ENCODE measurements around the gene EPHX1.
"Not testable (repeated sequence)": the region's sequence is repeated elsewhere in the genome, so short reads cannot be mapped to it uniquely, and the experiment has no call there.

Gene EPHX1

DNA sequence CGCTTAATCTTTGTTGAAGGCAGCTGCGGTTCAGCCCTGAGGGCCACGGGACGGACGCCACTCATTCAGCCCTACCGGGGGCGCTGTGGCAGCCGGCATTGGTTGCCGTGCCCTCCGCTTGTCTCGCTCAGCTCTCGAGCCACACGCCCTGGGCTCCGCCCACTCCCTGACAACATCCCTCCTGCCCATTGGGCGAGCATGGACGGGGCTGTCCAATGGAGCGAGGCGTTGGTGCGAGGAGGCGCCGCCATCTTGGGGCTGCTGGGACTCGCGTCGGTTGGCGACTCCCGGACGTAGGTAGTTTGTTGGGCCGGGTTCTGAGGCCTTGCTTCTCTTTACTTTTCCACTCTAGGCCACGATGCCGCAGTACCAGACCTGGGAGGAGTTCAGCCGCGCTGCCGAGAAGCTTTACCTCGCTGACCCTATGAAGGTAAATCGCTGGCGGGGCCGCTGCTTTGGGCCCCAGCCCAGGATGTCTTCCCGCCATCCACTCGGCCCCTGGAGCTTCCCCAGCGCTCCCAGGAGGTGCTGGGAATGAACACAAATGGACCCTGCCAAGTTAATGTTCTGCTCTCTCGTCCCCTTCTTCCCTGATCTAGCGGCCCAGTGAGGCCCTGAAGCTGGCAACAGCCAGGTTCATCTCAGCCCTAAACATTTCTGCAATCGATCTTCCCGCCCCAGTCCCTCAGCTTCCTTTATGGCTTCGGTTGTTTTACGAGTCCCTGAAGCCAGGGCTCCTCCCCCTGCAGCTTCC, 32.2 kb upstream of the EPHX1 start, which contains the start of gene SRP9:
Gene SRP9 (plus strand): TSS at position 244 of the 754 bp plus-strand sequence. CDS start 115 bp downstream, at position 359.
- DNase-seq, result peak; percentile 95 to 98

DNA sequence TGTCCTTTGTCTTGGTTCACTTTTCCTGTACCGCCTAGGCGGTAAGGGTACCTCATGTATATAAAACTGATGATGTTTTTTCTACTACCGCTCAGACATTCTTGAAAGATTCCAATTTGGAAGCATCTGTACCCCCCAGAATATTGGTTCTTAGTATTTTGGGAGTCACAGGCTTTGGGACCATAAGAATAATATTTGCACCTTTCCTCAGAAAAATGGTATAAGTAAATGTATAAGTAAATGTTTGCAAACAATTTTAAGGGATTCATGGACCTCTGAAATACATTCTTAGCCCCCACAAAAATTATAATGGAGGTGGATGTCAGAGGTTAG, 31.6 kb upstream of the EPHX1 start:
- DNase-seq, result no peak

DNA sequence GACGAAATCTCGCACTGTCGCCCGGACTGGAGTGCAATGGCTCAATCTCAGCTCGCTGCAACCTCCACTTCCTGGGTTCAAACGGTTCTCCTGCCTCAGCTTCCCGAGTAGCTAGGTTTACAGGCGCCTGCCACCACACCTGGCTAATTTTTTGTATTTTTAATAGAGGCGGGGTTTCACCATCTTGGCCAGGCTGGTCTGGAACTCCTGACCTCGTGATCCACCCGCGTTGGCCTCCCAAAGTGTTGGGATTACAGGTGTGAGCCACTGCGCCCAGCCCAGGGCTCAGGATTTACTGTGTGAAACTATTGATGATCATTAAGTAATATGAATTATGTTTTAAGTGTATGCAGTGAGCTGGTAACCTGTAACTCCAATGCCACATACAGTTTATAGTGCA, 30.8 kb upstream of the EPHX1 start:
- not testable (repeated sequence) for DNase-seq

DNA sequence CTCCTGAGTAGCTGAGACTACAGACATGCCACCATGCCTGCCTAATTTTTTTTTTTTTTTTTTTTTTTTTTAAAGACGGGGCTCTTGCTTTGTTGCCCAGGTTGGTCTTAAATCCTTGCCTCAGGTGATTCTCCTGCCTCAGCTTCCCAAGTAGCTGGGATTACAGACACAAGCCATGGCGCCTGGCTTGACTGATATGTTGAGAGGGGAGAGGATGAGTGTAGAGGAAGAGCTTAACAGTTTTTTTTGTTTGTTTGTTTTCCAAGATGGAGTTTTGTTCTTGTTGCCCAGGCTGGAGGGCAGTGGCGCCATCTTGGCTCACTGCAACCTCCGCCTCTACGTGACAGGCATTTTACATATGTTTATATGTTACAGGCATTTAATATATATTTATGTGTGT, 29.8 kb upstream of the EPHX1 start:
- DNase-seq, result no peak

DNA sequence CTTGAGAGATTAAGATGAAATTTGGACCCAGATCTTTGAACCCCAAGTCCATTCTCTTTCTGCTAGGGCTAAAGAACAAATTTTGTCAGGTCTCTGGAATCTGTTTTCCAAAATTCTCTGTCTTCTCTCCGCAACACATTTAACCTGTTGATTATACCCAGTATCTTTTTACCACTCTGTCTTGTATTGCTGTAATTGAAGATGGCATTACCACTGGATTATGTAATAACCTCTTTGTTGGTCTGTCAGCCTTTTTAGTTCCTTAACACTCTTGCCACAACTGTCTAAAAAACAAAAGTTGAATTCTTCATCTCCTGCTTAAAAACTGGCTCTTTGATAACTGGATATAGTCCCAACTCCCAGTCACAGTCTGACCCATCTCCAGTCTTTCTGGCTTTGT, 29.3 kb upstream of the EPHX1 start:
- DNase-seq, result no peak

DNA sequence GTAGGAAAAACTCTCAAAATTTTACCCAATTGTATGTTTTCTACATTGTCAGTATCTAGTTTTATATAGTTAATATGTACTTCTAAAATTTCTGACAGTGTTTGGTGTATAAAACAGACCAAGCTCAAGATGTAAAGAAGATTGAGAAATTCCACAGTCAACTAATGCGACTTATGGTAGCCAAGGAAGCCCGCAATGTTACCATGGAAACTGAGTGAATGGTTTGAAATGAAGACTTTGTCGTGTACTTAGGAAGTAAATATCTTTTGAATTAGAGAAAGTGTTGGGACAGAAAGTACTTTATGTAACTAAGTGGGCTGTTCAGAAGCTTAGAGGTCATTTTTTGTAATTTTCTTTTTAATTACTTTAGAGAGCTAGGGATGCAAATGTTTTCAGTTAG, 20.8 kb upstream of the EPHX1 start:
- DNase-seq, result not testable (repeated sequence)

DNA sequence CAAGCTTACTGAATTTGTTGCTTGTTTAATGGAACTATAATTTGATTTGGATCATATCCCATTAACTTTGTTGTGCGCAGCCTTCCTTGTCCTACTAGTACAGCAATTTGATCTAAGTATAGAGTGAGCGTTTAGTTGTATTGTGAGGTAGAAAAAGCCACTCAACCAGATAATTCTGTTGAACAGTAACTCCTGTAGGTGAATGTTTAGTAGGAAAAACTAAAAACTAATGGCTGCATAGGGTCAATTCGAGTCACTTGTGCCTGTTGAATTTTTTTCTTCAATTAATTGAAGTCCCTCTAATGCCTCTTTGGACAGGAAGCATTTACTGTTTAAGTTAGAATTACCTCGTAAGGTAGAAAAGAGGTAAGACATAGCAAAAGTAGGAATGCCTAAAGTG, 15.0 kb upstream of the EPHX1 start:
- no peak for DNase-seq

DNA sequence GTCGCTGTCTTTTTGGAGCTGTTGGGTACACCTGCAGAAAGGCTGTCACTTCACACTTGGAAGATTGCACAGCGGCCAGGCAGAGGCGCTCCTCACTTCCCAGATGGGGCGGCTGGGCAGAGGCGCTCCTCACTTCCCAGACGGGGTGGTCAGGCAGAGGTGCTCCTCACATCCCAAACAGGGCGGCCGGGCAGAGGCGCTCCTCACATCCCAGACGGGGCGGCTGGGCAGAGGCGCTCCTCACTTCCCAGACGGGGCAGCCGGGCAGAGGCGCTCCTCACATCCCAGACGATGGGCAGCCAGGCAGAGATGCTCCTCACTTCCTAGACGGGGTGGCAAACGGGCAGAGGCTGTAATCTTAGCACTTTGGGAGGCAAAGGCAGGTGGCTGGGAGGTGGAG, 13.8 kb upstream of the EPHX1 start:
- DNase-seq, result not testable (repeated sequence)

- DNase-seq, result not testable (repeated sequence)
Observed at GRCh38 chr1:225801146-225801545, 8.8 kb upstream of the EPHX1 start.

- DNase-seq, result no peak
Observed at GRCh38 chr1:225806249-225806648, 3.7 kb upstream of the EPHX1 start.

- not testable (repeated sequence) for DNase-seq
Observed at GRCh38 chr1:225806736-225807135, 3.2 kb upstream of the EPHX1 start.

- DNase-seq, result no peak
Observed at GRCh38 chr1:225808136-225808535, 1.8 kb upstream of the EPHX1 start.

- not testable (repeated sequence) for DNase-seq
Observed at GRCh38 chr1:225810579-225811538, 935 bp downstream of the EPHX1 start.

DNA sequence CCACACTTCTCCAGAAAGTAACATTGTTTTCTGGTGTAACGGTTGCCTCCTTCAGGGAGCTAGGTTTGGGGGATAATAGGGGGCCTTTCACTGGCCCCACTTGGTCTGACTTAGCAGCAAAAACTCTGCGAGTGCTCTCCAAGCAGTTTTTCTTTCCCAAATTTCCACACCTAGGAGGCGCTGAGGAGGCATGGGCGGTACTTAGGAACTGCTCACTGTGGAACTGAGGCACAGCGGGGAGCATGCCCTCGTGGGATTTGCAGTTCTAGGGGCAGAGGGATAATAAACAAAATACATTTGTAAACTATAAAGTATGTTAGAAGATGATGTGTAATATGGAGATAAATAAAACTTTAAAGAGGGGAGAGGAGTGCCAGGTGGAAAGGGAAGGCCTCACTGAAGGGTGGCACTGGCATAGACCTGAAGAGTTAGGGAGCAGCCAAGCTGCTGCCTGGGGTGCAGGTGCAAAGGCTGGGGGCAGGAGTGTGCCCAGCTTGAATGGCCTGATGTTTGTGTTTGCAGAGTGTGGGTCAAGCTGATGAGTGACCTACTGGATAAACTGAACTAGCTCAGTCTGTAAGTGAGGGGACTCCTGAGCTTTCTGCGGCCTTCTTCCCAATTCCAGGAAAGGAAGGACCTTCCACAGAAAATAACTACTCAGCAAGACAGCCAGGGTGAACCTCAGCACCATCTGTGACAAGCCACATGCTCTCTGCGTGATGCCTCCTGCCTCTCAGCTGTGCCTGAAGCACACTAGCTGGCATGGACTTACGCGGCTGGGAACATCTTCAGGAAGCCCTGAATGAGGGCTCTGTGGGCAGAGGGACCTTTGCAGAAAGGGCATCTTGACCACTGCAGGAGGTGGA, 1.9 kb downstream of the EPHX1 start:
- DNase-seq, result no peak

GRCh38 chr1:225812488-225813213, 2.7 kb downstream of the EPHX1 start:
- DNase-seq, result no peak

DNA sequence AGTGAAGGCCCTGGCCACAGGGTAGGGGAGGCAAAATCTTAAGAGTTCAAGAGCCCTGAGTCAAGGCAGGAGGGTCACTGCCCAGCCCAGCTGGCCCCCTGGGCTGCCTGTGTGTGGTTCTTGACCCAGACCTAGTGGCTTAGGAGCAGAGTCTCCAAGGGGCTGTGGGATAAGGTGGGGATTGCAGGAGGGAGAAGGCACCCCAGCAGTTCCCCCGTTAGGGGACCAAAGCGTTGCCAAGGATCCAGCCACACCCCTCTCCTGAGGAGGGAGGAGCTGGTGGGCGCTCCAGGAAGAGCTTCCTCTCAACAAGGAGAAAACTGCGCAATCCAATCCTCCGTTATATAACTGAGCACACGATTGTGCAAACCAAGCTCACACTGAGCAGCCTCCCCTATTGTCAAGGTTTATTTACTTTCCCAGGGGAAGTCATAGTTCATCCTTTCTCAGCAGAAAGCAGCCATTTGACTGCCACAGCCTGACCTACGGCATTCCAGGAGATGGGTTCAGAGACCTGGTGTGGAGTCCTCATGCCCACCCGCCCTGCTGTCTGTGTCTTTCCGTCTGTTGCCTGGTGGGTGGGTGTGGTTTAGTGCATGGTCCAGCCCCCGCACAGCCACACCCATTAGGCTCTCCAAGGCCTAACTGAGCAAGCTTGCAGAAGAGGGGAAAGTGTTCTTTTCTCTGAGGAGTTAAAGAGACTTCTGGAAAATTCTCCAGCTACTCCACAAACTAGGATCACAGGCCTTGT, 3.5 kb downstream of the EPHX1 start:
- DNase-seq, result peak in 1 of 2 experiments; percentile 4

DNA sequence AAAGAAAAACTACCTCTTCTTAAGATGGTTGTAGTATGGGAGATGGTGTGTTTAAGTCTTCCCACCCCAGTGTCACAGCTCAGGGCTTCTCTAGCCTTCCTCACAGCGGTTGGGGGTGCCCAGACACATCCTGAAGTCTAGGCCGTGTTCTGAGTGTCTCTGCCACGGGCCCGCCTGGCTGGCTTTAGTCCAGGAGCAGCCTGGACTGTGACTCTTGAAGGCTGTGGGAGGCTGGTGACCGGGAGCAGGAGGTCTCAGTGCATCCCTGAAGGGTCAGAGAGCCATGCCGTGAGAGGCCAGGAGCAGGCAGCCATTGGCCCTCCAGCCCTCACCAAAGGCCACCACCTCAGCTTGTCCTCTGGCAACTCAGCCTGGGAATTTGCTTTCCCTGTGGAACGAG, 4.5 kb downstream of the EPHX1 start:
- DNase-seq, result no peak

DNA sequence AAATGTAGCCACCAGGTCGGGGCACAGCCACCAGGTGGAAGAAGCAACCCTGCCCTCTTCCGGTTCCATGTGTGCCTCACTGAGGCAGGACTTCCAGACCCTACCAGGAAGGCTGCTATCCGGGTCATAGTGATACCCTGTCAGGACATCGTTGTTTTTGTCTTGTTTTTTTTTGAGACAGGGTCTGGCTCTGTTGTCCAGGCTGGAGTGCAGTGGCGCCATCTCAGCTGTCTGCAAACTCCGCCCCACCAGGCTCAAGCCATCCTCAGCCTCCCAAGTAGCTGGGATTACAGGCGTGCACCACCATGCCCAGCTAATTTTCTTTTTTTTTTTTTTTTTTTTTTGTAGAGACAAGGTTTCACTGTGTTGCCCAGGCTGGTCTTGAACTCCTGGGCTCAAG, 5.2 kb downstream of the EPHX1 start:
- not testable (repeated sequence) for DNase-seq

DNA sequence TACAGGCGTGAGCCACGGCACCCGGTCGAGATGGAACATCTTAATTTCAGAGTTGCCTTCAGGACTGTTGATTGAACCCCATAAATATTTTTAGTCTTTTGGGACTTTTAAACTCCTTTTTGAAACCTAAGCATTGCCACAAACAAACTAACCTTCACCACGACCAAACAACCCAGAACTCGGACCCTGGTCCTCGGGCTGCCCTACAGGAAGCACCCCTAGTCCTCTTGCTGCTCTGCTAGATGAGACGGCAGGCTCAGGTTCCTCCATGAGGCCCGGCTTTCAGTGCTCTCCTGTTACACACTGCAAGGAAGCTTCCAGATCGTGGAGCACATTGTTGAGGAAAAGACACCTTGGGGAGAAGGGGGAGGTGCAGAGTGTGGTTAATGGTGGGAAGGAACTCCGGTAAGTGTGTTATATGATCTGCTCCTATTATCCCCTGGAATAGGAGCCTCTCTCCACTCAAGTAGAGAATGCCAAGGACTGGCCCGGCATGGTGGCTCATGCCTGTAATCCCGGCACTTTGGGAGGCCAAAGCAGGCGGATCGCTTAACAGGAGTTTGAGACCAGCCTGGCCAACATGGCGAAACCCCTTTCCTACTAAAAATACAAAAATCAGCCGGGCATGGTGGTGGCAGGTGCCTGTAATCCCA, 5.7 kb downstream of the EPHX1 start:
- DNase-seq, result no peak

- DNase-seq, result no peak
Observed at GRCh38 chr1:225816643-225817538, 7.0 kb downstream of the EPHX1 start.
